NOMO-1 treated with DMSO at 0.1 percent for 48 hours (cell line): ENCODE results near the gene ZEB2.

Experiments used
- DNase-seq: peaks from one replicate; lab custom pipeline; 2025; ENCODE audit not compliant: unreplicated experiment; lab: John Stamatoyannopoulos, UW

The ZEB2 gene

DNA sequence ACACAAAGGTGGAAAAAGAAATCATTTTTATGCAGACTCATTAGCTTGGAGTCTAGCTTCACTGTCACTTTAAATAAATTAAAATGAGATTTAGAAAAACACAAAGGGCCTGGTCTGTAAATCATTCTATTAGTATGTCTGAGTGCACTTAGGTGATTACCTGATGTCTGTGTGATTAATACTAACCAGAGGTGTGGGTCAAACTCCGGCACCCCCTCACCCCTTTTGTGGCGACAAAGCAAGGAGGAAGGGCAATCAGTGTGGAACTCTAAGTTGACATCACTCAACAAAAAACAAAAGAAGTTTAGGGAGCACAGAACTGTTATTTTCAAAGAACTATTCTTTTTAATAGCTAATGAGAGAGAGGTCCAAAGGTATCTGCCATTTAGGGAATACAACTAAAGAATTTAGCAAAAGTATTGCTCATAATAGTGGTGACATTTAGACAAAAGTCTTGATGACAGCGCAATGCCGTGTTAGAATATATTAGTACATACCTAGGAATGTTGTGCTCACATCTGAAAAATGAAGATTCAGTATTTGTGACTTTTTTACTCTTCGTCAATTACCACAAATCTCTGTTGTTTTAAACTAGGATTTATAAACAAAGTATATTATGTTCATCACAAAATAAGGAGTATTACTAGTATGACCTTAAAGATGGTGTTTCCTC is 66.3 kb downstream of the ZEB2 start:
- no peak for DNase-seq

DNA sequence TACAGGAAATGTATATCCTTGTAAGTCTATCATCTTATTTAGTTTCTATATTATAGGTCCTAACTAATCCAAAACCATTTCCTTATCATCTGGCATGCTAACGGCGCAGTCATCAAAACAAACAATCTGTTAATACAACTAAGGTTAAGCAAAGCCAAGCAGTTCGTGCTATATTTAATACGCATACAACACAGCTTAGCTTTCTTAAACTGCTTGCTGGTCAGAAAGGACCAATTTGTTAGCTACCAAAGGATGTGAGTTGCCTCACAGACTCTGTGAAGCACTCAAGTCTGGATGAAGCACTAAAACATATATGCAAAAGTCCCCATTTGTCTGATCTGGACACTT is 67.0 kb downstream of the ZEB2 start:
- no peak for DNase-seq

- no peak for DNase-seq
Observed at GRCh38 chr2:144452169-144452988, 67.5 kb downstream of the ZEB2 start.

DNA sequence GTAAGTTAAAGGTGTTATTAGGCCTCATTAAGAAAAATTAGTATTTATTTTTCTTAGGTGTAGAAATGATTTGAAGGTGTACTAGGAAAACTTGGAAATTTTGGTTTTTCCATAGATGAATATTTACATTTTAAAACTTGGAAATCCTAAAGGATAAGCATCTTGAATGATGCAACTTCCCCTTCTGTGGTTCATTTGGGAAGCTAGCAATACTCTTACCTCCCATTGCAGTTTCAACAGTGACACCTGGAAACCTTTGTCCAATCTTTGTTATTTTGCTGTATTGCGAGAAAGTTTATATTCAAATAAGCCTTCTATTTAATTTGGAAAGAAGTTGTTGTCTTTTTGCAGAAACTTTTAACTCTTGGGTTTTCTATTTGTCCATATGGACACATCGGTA is 68.5 kb downstream of the ZEB2 start:
- DNase-seq: no peak

- no peak for DNase-seq
Observed at GRCh38 chr2:144449028-144449406, 70.9 kb downstream of the ZEB2 start.

GRCh38 chr2:144448389-144449027 is 71.4 kb downstream of the ZEB2 start:
- no peak for DNase-seq

DNA sequence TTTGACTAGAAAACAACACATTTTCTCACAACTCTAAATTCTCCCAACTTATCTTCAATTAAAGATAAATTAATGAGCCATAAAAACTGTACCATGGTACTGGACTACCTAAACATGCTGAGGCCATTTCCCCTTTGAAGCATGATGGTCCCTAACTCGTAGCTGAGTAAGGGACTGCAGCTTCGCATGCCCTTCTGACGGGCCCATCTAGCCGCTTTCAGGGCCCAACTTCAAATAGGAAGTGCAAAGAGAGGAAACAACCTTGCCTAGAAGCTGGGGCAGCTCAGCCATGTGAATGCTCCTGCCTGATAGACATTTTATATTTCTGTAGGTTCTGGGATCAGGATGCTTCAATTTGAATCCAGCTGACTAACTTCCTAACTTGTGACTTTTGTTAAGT is 72.4 kb downstream of the ZEB2 start:
- DNase-seq: no peak

DNA sequence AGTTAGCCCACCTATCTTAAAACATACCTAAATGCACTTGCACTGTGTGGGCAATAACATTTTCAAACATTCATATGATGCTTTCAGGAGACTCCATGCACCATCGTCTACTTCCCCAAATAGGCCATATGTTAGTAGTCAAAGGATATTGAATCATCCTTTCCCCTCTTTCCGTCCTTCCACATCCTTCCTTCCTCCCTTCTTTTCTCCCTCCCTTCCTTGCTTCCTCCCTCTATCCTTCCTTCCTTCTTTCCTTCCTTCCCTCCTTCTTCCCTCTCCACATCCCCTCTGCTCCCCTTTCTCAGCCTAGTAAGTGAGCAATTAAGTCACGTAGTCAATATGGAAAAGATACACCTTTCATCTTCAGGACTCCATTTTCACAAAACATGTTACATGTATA is 73.8 kb downstream of the ZEB2 start:
- no peak for DNase-seq

DNA sequence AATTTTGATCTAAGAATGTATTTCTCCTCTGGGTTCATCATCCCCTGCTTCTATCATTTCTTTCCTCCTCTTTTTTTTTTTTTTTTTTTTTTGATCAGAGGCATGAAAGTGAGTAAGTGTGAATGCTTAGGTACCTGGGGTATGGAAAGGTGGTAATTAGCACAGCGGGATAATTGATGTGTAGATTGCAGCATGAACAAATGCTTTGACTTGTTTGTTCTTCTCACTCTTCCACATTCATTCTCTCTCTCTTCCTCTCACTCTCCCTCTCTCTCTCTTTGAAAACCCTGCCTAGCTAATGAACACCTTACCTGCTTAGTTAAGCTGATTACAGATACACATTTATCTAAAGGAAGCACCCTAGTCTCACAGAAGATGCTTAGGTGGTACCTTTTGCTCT is 74.7 kb downstream of the ZEB2 start:
- no peak for DNase-seq

GRCh38 chr2:144443837-144444817 is 75.8 kb downstream of the ZEB2 start:
- no peak for DNase-seq

DNA sequence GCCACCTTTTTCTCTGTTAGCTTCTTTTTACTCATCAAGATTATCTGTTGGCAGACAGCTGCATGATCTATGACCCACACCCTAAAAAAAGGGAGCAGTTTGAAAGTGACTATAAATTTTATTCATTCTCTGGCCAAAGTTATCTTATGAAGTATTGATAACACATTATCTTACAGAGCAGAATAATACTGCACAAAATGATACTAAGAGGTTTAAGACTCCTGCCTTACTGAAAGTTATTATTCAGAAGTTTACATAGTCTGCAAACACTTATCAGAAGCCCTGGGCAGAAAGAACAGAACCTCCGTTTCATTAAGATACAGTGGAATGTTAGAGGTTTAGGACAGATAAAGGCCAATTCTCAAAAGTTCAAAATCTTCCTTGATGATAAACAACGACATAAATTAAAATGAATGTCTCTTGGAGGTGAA is 78.2 kb downstream of the ZEB2 start:
- DNase-seq: no peak

GRCh38 chr2:144439993-144440392 is 79.9 kb downstream of the ZEB2 start:
- no peak for DNase-seq

- DNase-seq: no peak
Observed at GRCh38 chr2:144438801-144439631, 80.9 kb downstream of the ZEB2 start.

GRCh38 chr2:144437636-144438035 is 82.3 kb downstream of the ZEB2 start:
- DNase-seq: peak; percentile 41

GRCh38 chr2:144434425-144435222 is 85.3 kb downstream of the ZEB2 start:
- no peak for DNase-seq

DNA sequence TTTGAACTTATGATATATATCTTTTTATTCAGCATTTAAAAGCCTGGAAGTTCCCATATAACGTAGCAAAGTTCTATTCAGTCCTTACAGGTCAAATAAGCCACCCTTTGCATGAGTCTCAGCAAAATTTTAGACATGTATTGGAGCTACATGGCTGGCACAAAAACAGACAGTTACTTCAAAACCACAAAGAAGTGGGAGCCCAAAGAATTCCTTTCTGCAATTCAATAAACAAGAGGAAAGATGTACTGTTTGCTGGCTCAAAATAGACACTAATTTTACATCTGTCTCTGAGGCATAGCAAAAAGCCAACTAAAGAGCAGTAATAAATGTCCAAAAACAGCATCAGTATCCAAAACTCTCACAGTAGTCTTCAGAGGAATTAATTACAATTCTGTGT is 87.0 kb downstream of the ZEB2 start:
- DNase-seq: no peak

- no peak for DNase-seq
Observed at GRCh38 chr2:144431998-144432397, 87.9 kb downstream of the ZEB2 start.

DNA sequence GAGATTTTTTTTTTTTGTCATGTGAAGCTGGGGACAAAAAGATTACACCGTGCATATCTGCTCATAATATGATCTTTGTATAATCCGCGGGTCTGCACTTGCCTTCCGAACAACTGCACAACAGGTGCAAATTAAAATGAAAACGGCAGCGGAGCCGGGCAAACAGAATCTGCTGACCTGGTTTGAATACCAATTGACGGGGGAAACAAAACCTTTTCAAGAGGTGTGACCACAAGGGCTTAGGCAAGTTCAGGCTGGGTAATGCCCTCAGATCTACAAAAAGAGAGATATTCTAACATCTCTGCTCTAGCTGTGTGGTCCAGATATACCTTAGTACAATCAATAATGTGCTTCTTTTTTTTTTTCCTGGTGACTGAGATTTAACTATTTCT is 88.5 kb downstream of the ZEB2 start:
- no peak for DNase-seq

DNA sequence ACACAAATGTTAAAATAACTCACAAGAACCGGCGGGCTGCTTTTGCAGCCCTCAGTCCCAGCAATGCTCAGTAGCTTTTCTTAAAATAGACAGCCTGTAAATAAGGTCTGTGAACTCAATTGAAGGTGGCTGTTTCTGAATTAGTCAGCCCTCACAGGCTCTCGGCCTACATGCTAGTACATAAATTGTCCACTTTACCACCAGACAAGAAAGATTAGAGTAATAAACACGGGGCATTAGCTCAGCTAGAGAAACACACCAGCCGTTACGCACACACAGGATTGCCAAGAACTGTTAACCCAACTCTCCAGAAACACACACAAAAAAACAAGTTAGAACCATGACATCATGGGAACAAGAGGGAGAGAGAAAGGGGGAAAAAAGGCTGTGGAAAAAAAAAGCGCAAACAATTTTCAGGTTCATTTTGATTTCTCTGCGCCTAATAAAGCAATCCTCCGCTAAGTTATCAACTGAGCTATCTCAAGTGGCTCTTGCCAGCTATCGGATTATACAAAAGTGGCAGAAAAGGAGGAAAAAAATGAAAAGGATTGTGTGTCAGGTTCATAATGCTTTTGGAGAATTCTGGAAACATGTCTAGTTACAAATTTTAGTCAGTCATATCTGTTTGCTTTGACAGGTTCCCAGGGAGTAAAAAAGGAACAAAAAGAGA is 89.1 kb downstream of the ZEB2 start:
- no peak for DNase-seq
